NCI-H526 treated with DMSO at 0.1 percent for 48 hours (cell line): Measurements from ENCODE around the gene ESAM.
"Not testable (repeated sequence)": the region's sequence is repeated elsewhere in the genome, so short reads cannot be mapped to it uniquely, and the experiment has no call there.

Experiments used
- DNase-seq: peaks from one replicate; lab custom pipeline; 2025; lab: John Stamatoyannopoulos, UW

Gene ESAM

DNA sequence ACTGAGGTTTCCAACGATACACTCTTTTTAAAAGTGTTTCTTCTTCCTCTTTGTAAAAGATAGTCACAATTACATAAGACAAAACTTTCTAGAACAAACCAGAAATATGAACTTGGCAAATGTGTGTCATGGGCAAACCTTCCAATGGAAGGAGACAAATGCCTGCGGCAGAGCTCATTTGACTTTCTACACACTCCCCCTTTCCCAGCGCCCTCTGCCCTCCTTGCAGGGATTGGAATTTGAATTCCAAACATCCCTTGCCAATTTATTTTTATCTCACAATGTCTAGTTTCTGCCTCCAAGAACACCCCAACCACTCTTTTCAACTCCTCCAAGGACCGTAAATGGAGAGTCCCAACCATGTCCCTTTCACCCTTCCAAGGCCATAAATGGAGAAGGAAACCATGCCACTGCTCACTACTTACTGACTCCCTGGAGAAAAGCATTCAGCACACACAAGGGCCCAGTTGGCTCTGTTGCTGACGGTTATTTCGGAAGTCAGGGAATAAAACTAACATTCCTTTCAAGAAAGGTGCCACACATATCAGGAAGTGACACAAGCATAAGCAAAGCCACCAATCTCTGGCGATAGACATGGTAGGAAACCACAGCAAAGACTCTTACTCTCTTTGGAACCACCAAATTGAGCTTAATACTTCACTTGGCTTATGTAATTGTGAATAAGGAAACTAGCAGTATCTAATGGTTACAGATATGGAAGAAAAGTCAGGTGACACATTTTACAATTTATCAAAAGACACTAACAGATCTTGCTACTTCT lies 15.0 kb upstream of the ESAM start:
- no peak for DNase-seq

- not testable (repeated sequence) for DNase-seq
These were observed 8.9 kb upstream of the ESAM start for GRCh38 chr11:124770959-124771358.

- no peak for DNase-seq
These were observed 8.0 kb upstream of the ESAM start for GRCh38 chr11:124769806-124770774.

GRCh38 chr11:124768914-124769313 lies 6.8 kb upstream of the ESAM start:
- DNase-seq = no peak

- no peak for DNase-seq
These were observed 4.1 kb upstream of the ESAM start for GRCh38 chr11:124766156-124766555.

DNA sequence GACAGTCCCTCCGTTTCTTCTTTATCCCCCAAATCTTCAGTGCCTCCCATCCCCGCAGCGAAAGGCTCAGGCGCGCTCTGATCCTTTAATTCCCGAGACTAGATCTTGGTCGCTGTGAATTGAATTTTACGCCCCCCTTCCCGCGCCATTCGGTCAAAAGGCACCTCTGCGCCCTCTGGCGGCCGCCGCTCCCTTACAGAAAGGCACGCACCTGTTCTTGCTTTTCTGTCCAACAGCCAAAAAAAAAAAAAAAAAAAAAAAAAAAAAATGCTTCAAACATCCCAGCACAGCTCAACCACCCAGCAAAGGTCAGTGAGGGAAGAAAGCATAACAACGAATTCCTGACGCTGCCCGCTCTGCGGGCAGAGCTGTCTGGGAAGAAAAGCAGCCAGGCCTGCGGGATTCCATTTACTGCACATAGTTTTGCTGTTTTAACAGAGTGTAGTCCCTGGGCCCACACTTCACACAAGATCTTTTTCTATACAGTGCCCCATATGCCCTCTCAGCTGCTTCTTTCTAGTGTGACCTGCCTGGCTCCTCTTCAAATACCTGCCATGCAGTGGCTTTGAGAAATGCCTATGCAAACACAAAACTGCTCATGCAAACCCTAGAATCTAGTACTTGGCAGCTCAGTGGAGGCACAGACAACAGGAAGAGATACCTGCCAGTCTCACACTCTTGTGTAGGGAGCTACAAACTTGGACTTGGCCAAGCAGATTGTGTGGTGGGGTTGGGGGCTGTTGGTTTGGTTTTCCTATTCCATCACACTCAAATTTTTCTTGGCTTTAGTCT lies 1.3 kb upstream of the ESAM start:
- peak; percentile 88 for DNase-seq

DNA sequence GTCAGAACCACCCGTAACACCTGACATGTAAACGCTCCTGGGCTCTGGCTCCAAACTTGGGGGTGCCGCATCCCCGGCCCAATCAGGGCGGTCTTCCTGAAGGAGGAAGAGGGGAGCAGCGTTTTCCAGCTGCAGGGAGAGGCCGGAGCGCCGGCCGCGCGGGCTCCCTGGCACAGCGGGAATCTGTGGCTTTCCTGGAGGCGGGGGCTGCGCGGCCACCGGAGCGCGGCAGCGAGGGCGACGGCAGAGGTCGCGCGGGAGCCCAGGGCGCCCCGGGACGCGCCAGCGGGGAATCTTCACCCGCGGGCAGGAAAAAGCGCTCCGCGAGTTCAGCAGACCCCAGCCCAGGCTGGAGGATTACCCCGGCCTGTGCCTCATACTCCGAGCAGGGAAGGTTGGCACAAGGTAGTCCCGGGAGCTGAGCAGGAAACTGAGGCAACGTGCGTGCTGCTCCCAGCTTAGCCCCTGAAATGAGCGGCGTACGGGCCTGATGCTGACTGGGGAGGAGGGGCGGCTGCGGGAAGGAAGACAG lies 600 bp upstream of the ESAM start:
- DNase-seq = peak; percentile 75

GRCh38 chr11:124761301-124762104 lies 587 bp downstream of the ESAM start:
- no peak for DNase-seq

- DNase-seq = no peak
These were observed 1.3 kb downstream of the ESAM start for GRCh38 chr11:124760806-124761205.

DNA sequence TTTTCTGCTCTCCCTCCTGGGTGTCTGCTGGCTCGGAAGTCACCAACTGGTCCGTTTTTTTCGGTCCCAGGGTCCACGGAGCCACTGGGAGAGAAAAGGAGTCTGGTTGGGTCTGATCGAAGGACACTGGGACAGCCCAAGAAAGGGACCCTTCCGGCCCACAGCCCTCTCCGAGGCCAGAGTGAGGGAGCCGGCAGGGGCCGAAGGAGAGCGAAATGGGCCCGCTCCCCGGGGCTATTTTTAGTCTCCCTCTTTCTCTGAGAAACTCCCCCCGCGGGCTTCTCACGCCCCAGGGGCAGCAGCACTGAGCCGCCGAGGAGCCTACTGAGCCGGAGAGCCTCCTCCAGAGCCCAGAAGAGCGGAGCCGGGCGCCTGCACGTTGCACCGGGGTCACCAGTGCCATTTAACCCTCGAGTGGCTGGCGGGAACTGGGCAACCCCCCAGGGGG lies 1.9 kb downstream of the ESAM start:
- DNase-seq = no peak

GRCh38 chr11:124759266-124760204 lies 2.6 kb downstream of the ESAM start:
- no peak for DNase-seq

- peak; percentile 94 for DNase-seq
These were observed 3.5 kb downstream of the ESAM start for GRCh38 chr11:124758355-124759265.

DNA sequence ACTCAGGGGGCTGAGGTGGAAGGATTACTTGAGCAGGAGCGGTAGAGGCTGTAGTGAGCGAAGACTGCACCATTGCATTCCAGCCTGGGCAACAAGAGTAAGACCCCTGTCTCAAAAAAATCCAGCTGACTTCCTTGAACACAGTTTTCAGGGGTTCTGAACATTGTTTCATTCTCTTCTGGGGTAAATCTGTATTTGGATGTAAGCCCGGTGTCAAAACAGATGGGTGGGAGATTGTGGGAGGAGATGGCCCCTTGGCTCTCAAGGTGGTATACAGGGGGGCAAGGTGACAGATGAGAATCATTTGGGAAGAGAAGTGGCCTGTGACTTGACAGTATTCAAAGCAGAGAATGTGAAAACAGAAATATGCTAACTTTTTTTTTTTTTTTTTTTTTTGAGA lies 4.8 kb downstream of the ESAM start:
- no peak for DNase-seq

GRCh38 chr11:124756753-124757227 lies 5.3 kb downstream of the ESAM start:
- no peak for DNase-seq

DNA sequence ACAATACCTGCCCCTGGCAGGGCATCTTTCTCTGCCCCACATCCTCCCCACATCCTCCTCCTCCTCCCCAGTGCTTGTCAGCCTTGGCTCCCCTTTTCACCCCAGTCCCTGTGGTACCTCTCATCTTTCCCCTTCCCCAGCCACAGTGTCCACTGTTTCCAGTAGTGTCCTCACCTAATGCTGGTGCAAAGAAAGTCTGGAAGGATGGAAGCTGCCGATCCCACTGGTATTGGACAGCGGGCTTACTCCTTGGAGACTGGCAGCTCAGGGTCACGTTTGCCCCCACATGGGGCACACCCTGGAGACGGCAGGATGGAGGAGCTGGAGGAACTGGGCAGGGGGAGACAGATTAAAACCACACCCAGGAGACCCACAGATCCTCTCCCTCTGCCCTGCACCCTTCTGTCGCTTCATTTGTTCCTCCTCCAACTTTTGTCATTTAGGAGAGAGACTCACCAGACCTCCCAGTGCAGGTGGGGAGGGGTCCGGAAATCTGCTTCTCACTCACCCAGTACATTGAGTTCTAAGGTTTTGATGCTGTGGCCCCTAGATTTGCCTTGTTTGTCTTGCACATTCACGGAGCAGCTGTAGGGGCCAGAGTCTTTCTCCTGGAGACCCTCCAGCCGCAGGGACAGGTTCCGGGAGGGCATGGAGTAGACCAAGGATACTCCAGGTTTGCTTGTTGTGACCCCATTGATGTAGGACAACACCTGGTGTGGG lies 5.9 kb downstream of the ESAM start:
- DNase-seq = no peak

- no peak for DNase-seq
These were observed 7.4 kb downstream of the ESAM start for GRCh38 chr11:124754710-124755109.

GRCh38 chr11:124754309-124754708 lies 7.8 kb downstream of the ESAM start:
- no peak for DNase-seq

- DNase-seq = no peak
These were observed 8.5 kb downstream of the ESAM start for GRCh38 chr11:124753624-124754023.
